HG03103 (cell line): ENCODE measurements around the gene TMC6.

Experiments used
- ATAC-seq: cut with Tn5 transposase; IDR thresholded peaks from one replicate; pipeline ENCODE4 v1.9.1; 2021; ENCODE audit warnings: low read depth; ENCODE audit not compliant: unreplicated experiment

The TMC6 gene

GRCh38 chr17:78137392-78138203, 9.0 kb upstream of the TMC6 start:
- no peak for ATAC-seq

GRCh38 chr17:78135858-78136500, 7.4 kb upstream of the TMC6 start:
- ATAC-seq, result no peak

- no peak for ATAC-seq
These were observed 6.4 kb upstream of the TMC6 start for GRCh38 chr17:78134899-78135385.

- no peak for ATAC-seq
These were observed 5.7 kb upstream of the TMC6 start for GRCh38 chr17:78133971-78134898.

DNA sequence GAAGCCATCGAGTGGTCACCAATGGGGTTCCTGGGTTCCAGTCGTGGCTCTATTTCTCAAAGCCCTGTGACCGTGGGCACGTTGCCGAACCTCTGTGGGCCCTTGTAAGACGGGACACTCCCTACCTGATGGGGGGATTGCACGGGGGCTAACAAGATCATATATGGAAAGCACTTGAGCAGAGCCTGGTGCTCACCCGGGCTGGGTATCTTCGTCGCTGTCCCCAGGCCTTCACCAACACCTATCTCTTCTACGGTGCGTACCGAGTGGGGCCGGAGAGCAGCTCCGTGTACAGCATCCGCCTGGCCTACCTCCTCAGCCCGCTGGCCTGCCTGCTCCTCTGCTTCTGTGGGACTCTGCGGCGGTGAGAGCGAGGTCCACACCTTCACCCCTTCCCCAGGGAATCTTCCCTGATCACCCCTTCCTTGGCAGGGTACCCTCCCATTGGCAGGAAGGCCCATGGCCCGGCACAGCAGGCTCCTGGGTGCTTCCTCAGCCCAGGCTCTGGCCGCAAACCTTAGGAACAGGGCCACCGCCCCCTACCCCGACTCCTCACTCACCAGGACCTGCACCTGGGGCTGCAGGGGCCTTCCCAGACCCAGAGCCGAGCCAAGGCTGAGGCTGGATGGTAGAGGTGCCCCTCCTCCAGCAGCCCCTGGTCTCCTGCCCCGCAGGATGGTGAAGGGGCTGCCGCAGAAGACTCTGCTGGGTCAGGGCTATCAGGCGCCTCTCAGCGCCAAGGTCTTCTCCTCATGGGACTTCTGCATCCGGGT, 4.8 kb upstream of the TMC6 start:
- ATAC-seq, result no peak

- ATAC-seq, result no peak
These were observed 4.2 kb upstream of the TMC6 start for GRCh38 chr17:78132767-78133178.

DNA sequence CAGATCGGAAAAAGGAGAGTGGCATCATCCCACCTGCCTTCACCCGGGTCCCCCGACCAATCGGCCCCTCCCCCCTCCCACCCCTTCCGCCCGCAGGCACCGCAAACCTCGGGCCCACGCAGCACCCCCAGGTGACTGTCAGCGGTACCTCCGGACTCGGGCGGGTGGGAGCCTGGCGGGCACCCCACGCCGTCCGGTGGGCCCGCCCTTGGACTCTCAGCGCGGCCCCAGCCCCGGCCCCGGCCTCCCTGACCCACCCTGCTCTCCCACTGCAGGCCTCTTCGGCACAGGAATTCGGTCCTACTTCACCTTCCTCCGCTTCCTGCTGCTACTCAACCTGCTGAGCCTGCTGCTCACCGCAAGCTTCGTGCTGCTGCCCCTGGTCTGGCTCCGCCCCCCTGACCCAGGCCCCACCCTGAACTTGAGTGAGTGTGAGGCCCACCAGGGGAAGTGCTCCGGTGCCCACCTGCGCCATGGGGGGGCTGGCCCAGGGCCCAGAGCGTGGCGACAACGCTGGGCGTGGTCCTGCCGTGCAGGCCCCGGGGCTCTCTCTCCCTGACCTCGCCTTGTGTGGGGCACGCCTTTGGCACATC, 3.6 kb upstream of the TMC6 start:
- ATAC-seq, result no peak

- ATAC-seq, result no peak
These were observed 2.9 kb upstream of the TMC6 start for GRCh38 chr17:78131172-78132083.

DNA sequence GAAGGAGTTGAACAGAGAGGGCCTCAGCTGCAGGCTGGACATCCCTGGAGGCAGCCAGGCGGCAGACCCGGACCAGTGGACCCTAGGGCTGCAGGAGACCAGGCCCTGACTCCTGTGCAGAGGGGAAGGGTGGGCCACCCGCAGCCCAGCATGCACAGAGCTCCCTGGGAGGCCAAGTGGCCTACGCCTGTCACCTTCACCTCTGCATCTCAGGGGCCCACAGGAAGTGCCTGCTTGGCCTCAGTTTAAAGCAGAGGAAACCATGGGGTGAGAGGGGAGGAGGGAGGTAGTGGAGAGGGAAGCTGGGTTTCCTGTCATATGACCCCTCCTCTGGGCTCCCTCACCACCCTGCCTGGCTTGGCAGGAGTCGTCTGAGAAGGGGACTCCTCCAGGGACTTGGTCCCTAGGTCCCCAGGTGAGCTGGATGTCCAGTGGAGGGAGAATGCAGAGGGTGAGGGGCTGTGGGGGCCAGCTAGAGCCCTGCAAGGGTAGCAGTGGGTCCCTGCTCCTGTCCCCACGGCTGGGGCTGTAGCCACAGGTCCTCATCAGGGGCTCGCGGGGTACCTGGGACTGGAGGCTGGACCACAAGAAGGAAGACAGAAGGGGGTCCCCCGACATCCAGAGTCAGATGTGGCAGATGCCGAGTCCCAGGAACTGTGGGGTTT, 2.0 kb upstream of the TMC6 start, which contains the start of gene TMC8:
Gene TMC8 (plus strand): TSS at position 335 of the 665 bp plus-strand sequence. CDS start 818 bp downstream, outside the sequence.
- no peak for ATAC-seq

GRCh38 chr17:78130090-78130436, 1.5 kb upstream of the TMC6 start:
- no peak for ATAC-seq

DNA sequence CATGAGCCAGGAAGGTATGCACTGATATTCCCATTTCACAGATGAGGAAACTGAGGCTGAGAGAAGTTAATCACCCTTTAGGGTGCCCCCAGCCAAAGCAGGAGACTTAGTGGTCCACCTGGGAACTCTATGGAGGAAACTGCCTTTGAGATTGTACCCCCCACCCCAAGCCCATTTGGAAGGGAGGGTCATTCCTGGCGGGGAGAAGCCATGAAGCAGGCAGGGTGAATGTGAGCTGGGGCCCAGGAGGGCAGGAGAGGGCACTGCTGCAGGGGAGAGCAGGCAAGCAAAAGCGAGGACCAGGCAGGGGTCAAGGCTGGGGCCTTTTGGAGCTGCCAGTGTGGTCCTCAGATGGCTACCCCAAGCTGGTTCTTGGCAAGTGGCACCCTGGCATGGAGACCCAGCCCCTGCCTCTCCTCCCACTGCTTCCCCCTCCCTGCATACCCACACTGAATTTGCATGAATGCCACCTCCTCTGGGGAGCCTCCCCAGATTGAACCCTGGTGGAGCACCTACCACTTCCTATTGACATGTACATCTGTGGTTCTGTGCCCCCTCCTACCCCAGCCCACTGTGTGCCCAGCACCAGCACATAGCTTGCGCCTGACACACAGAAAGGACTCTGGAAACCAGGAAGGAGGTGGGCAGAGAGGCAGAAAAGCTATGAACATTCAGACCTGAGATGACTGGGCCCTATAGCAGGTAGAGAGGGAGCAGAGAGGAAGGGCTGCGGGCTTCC, 965 bp upstream of the TMC6 start:
- ATAC-seq, result no peak

DNA sequence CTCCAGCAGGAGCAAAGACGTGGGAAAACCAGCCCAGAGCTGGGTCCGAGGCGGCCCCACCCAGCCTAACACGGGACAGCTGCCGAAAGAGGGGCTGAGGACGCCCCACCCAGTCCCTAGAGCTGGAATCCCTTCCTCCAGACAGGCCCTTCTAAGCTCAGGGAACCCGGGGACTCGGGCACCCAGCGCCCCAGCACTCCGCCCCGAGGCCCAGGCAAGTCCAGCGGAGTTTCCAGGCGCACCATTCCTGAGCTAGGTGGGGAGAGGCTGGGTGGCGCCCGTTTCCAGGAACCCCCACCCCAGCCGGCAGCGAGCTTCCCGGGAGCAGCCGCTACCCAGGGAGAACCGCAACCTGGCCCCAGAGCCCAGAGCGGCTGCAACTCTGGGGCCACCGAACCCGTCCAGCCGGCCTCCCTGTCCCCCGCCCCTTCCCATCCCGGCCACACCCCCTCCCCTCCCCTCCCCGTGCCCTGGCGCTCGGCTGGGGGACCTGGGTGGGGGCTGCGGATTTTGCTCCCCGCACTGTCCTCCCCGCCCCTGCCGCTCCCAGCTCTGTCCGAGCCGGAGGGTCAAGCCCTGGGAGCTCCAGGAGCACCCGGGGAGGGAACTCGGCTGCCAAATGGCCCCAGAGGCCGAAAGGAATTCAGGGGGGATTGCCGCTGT, 536 bp downstream of the TMC6 start:
- no peak for ATAC-seq

DNA sequence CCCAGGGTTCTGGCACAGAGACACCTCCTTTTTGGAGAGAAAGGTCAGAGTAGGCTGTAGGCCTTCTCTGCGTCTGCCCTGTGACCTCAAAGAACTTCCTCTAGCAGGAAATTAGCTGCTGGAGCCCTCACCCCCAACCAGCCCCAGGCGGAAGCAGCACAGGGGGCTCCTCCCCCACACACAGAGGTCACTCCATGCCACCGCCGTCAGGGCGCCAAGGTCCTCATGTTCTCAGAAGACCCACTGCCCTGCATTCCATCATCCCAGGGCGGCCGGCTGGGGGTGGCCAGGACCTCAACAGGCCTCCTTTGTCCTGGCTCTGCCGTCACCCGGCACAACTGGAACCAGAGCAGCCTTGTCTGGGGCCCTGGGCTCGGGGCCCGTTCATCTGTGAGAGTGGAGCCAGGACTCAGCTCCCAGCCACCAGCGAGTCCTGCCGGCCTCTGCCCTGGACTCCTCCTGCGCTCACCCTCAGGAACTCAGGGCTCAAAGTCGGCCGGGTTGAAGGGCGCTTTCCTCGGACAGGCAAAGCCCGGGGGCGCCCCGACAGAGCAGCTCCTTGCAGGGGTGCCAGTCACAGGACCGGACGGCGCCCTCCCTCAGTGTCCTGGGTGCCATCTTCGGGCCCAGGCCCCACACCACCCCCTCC, 1.2 kb downstream of the TMC6 start:
- no peak for ATAC-seq

GRCh38 chr17:78126895-78127238, 1.7 kb downstream of the TMC6 start:
- ATAC-seq, result no peak

GRCh38 chr17:78125976-78126894, 2.3 kb downstream of the TMC6 start:
- ATAC-seq, result no peak
